Prostate gland (tissue), 2 donors: ENCODE measurements around the gene ZNF32. TPM values are rescaled to one million over a fixed set of nuclear protein-coding genes. Genes with fewer than 3 reads are reported as not detected.

Experiments
- DNase-seq: peaks from one replicate; pipeline ENCODE4 v3.0.0-alpha.2; 2019; ENCODE audit warnings: low spot score
- H3K27ac ChIP-seq, 2 donors: fragments of 200-600 bp; sonication (generic); 2 replicates each; pipeline ENCODE4 v1.5.1; 2017 to 2019
- H3K27me3 ChIP-seq: fragments of 200-600 bp; sonication (generic); replicated peaks from 2 replicates; pipeline ENCODE4 v1.5.1; 2019; ENCODE audit not compliant: insufficient read depth
- H3K36me3 ChIP-seq, 2 donors: fragments of 200-600 bp; sonication (generic); 1 replicate in 1 of 2; 2 replicates in 1 of 2; pipeline versions ENCODE4 v1.5.1 to v1.8.1; 2017 to 2019
- H3K4me1 ChIP-seq: fragments of 200-600 bp; sonication (generic); replicated peaks from 2 replicates; pipeline ENCODE4 v1.5.1; 2019
- H3K4me3 ChIP-seq, 2 donors: fragments of 200-600 bp; sonication (generic); 2 replicates each; pipeline ENCODE4 v1.5.1; 2017 to 2019
- H3K9me3 ChIP-seq: fragments of 200-600 bp; sonication (generic); 2 replicates; pipeline ENCODE4 v1.5.1; 2017
- CTCF ChIP-seq, 4 experiments: fragments of 200-600 bp in 2 of 4; fragments of 450-650 bp in 2 of 4; sonication (generic) in 2 of 4; IDR thresholded peaks; 1 replicate in 3 of 4; 2 replicates in 1 of 4; pipeline ENCODE4 v1.5.1; 2016 to 2019; ENCODE audit warnings: antibody characterized with exemption in 4 of 4, mild to moderate bottlenecking in 2 of 4, moderate library complexity in 2 of 4
- POLR2A ChIP-seq: fragments of 450-650 bp; IDR thresholded peaks from one replicate; pipeline ENCODE4 v1.6.1; 2016; ENCODE audit warnings: antibody characterized with exemption, mild to moderate bottlenecking
- POLR2AphosphoS5 ChIP-seq: sonication (generic); formaldehyde crosslinking; IDR thresholded peaks from one replicate; pipeline ENCODE4 v1.6.1; 2017; ENCODE audit warnings: antibody characterized with exemption
- WGBS: methylation state at CpG from one replicate; pipeline ENCODE4 v1.1.5; 2018; 5-methylcytosine and 5-hydroxymethylcytosine counted together
- intact Hi-C: fragments of 100-400 bp; cut with DNase I; formaldehyde crosslinking; loops from one replicate; pipeline ENCODE4 v1.14.2; 2022
- total RNA-seq, 2 donors: library from RNA; depleted of rRNA; stranded (reverse); fragments of >200 nt; gene quantifications; one replicate each; pipeline ENCODE4 v1.1.0, GENCODE V29; 2016

The ZNF32 gene
- total RNA-seq, 2 donors from 2014 or later: 31.6 to 52.8 TPM

- no peaks in the 10 kb centered on the region for H3K9me3 ChIP-seq
- no peaks in the 10 kb centered on the region for H3K36me3 ChIP-seq
- no peak for TF ChIP-seq CTCF (IDR thresholded peaks at IDR 0.05)
- no peak for TF ChIP-seq POLR2A
- intact Hi-C loops: no loop called here
- no peak overlapping the region for H3K27ac ChIP-seq
- WGBS: 61% methylated on average over 3 of the region's 3 CpGs
- H3K4me3 ChIP-seq: no peak overlapping the region
- H3K4me1 ChIP-seq: no peaks in the 10 kb centered on the region
- no peak for DNase-seq
- no peaks in the 10 kb centered on the region for H3K27me3 ChIP-seq
These were observed 25.3 kb downstream of the ZNF32 start for GRCh38 chr10:43623351-43623750.

GRCh38 chr10:43622038-43622437 lies 26.6 kb downstream of the ZNF32 start:
- WGBS: 16% methylated on average over 2 of the region's 2 CpGs
- no peaks in the 10 kb centered on the region for H3K4me1 ChIP-seq
- H3K9me3 ChIP-seq: no peaks in the 10 kb centered on the region
- H3K4me3 ChIP-seq: no peak overlapping the region
- DNase-seq: no peak
- TF ChIP-seq POLR2A (no peak), POLR2AphosphoS5 (no peak), CTCF (IDR thresholded peaks at IDR 0.05) (no peak)
- H3K36me3 ChIP-seq: no peaks in the 10 kb centered on the region
- H3K27me3 ChIP-seq: no peaks in the 10 kb centered on the region
- intact Hi-C loops: no loop called here
- no peak overlapping the region for H3K27ac ChIP-seq

GRCh38 chr10:43619368-43619767 lies 29.3 kb downstream of the ZNF32 start:
- Histone ChIP-seq H3K36me3 (no peaks in the 10 kb centered on the region), H3K27me3 (no peaks in the 10 kb centered on the region), H3K27ac (no peak overlapping the region), H3K4me3 (no peak overlapping the region), H3K9me3 (no peaks in the 10 kb centered on the region), H3K4me1 (no peaks in the 10 kb centered on the region)
- intact Hi-C loops: no loop called here
- no peak for DNase-seq
- TF ChIP-seq CTCF (IDR thresholded peaks at IDR 0.05): no peak
- TF ChIP-seq POLR2AphosphoS5: no peak
- no peak for TF ChIP-seq POLR2A
- 57% methylated on average over 2 of the region's 2 CpGs for WGBS

- intact Hi-C loops: no loop called here
- Histone ChIP-seq H3K27me3 (no peaks in the 10 kb centered on the region), H3K9me3 (no peaks in the 10 kb centered on the region)
These were observed 31.8 kb downstream of the ZNF32 start for GRCh38 chr10:43616697-43617370.

GRCh38 chr10:43610636-43611035 lies 38.0 kb downstream of the ZNF32 start:
- no peak for DNase-seq
- TF ChIP-seq POLR2AphosphoS5: no peak
- no peak for TF ChIP-seq CTCF (IDR thresholded peaks at IDR 0.05)
- no peak for TF ChIP-seq POLR2A
- intact Hi-C loops: no loop called here
- Histone ChIP-seq H3K36me3 (no peaks in the 10 kb centered on the region), H3K4me3 (no peak overlapping the region), H3K9me3 (no peaks in the 10 kb centered on the region), H3K4me1 (no peaks in the 10 kb centered on the region), H3K27ac (no peak overlapping the region), H3K27me3 (no peaks in the 10 kb centered on the region)

More at GRCh38 chr10:43616697-43617370, 31.8 kb downstream of the ZNF32 start:
- Histone ChIP-seq H3K4me1 (no peaks in the 10 kb centered on the region), H3K4me3 (no peak overlapping the region), H3K36me3 (no peaks in the 10 kb centered on the region), H3K27ac (no peak overlapping the region)
- no peak for DNase-seq
- 96% methylated on average over 6 of the region's 6 CpGs for WGBS
- TF ChIP-seq POLR2AphosphoS5: no peak
